Activated B cell treated with CpG ODN at 0.5 μM for 24 hours (primary cell): ENCODE results near the gene MGAT3. TPM values are rescaled to one million over a fixed set of nuclear protein-coding genes. Genes with fewer than 3 reads are reported as not detected.

ENCODE experiments used
- ATAC-seq: fragments of 200-7000 bp; cut with Tn5 transposase; one replicate; pipeline ENCODE4 v1.10.0; 2021; ENCODE audit warnings: low read depth, mild to moderate bottlenecking, moderate library complexity
- CTCF ChIA-PET: fragments of 350-600 bp; sonication (Branson Sonifier 250); formaldehyde crosslinking; loops from one replicate; lab custom pipeline; 2021; ENCODE audit warnings: antibody characterized with exemption; lab: Charles Lee
- POLR2A ChIA-PET: fragments of 350-600 bp; sonication (Branson Sonifier 250); formaldehyde crosslinking; loops from one replicate; lab custom pipeline; 2021; ENCODE audit warnings: antibody characterized with exemption; lab: Charles Lee
- DNase-seq: peaks from one replicate; pipeline ENCODE4 v3.0.0; 2022
- H3K27ac Mint-ChIP-seq: one replicate; pipeline ENCODE4 v1.8.0; 2020; ENCODE audit warnings: mixed read lengths
- H3K27me3 Mint-ChIP-seq: one replicate; pipeline ENCODE4 v1.8.0; 2021; ENCODE audit warnings: mixed read lengths
- H3K36me3 Mint-ChIP-seq: one replicate; pipeline ENCODE4 v1.8.0; 2021; ENCODE audit warnings: low read depth, mixed read lengths
- H3K4me1 Mint-ChIP-seq: one replicate; pipeline ENCODE4 v1.8.0; 2021; ENCODE audit warnings: mixed read lengths
- H3K4me3 Mint-ChIP-seq: one replicate; pipeline ENCODE4 v1.8.0; 2020; ENCODE audit warnings: mild to moderate bottlenecking, mixed read lengths
- H3K9me3 Mint-ChIP-seq: one replicate; pipeline ENCODE4 v1.8.0; 2020; ENCODE audit warnings: mixed read lengths
- CTCF ChIP-seq: fragments of 200-600 bp; IDR thresholded peaks from one replicate; pipeline ENCODE4 v1.8.0; 2022; ENCODE audit warnings: antibody characterized with exemption, mild to moderate bottlenecking
- intact Hi-C: fragments of 100-400 bp; cut with micrococcal nuclease; formaldehyde crosslinking; loops from one replicate; pipeline ENCODE4 v1.15.1; 2024
- total RNA-seq: library from RNA; stranded (reverse); gene quantifications from 2 replicates; pipeline ENCODE4 v1.2.3, GENCODE V29; 2022

Gene MGAT3
- total RNA-seq, 1 donor from 2014 or later: 43.4 TPM

DNA sequence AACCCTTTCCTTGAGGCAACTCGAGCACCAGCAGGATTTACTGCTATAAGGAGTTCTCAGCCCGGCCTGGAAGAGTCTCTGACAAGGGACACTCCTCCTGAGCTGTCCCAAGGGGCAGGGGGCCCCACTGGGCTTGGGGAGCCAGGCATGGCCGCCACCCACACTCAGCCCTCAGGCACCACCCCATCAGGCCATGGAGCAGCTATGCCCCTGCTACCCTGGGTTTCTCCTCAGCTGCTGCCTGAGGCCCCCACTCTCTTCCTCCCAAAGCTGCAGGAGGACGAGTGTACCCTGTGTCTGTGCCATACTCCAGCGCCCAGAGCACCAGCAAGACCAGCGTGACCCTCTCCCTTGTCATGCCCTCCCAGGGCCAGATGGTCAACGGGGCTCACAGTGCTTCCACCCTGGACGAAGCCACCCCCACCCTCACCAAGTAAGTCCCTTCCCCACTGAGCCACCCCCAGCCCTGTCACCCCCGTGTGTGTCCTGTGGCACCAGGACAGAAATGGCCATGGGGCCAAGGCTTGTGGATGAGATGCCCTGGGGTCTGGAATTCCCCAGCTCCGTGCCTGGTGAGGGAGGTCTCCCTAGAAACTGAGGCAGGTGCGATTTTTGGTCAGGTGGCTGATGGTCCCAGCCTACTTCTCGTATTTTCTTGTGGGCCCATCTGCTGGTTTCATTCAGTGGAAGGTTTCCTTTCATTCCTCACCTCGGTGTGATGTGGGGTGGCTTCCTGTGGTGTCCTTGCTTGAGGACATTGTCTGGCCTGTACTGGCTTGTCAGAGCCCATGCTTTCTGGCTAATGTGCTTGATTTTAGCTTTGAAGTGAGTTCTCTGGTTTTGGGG lies 28.8 kb upstream of the MGAT3 start:
- Mint-ChIP-seq H3K9me3 (peaks cover 3% of the 10 kb centered on the region), H3K27me3 (no peaks in the 10 kb centered on the region), H3K27ac (no peak overlapping the region), H3K36me3 (peaks cover 79% of the 10 kb centered on the region), H3K4me3 (no peak overlapping the region), H3K4me1 (no peaks in the 10 kb centered on the region)
- intact Hi-C loops: no loop called here
- no peak for TF ChIP-seq CTCF
- ATAC-seq: no peak
- no peak for DNase-seq
- ChIA-PET CTCF (no interaction called here), POLR2A (interaction anchor here (1.4 kb wide), 1 partner anchor 92 kb away, joined by 3 read pairs; the partner anchor contains the start of gene ATF4)

GRCh38 chr22:39428597-39429071 lies 28.2 kb upstream of the MGAT3 start:
- POLR2A ChIA-PET: interaction anchor here (1.4 kb wide), 1 partner anchor 91 kb away, joined by 3 read pairs; the partner anchor contains the start of gene ATF4
- H3K4me3 Mint-ChIP-seq: no peak overlapping the region
- CTCF ChIA-PET: no interaction called here
- peaks cover 79% of the 10 kb centered on the region for H3K36me3 Mint-ChIP-seq
- peaks cover 3% of the 10 kb centered on the region for H3K9me3 Mint-ChIP-seq
- no peak for TF ChIP-seq CTCF
- H3K27ac Mint-ChIP-seq: no peak overlapping the region
- ATAC-seq (no peak), DNase-seq (no peak)
- H3K4me1 Mint-ChIP-seq: no peaks in the 10 kb centered on the region
- H3K27me3 Mint-ChIP-seq: no peaks in the 10 kb centered on the region
- intact Hi-C loops: no loop called here

DNA sequence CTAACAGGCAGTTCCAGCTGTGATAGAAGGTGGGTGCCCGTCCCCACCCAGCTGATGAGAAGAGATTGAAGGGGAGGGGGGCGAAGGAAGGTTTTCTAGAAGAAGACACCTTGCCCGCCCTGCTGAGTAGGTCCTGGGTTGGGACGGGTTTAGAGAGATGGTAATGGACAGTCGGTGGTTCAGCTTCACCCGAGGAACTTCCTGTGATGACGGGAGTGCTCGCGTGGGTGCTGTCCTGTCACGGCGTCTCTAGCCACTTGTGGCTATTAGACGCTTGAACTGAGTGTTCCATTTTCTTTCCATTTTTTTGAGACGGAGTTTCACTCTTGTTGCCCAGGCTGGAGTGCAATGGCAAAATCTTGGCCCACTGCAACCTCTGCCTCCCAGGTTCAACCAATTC lies 27.6 kb upstream of the MGAT3 start:
- peaks cover 78% of the 10 kb centered on the region for H3K36me3 Mint-ChIP-seq
- no peak overlapping the region for H3K27ac Mint-ChIP-seq
- no peak for ATAC-seq
- ChIA-PET CTCF (no interaction called here), POLR2A (interaction anchor here (1.4 kb wide), 1 partner anchor 91 kb away, joined by 3 read pairs; the partner anchor contains the start of gene ATF4)
- H3K27me3 Mint-ChIP-seq: no peaks in the 10 kb centered on the region
- no peaks in the 10 kb centered on the region for H3K4me1 Mint-ChIP-seq
- intact Hi-C loops: no loop called here
- no peak overlapping the region for H3K4me3 Mint-ChIP-seq
- TF ChIP-seq CTCF: no peak
- H3K9me3 Mint-ChIP-seq: no peaks in the 10 kb centered on the region
- DNase-seq: no peak

DNA sequence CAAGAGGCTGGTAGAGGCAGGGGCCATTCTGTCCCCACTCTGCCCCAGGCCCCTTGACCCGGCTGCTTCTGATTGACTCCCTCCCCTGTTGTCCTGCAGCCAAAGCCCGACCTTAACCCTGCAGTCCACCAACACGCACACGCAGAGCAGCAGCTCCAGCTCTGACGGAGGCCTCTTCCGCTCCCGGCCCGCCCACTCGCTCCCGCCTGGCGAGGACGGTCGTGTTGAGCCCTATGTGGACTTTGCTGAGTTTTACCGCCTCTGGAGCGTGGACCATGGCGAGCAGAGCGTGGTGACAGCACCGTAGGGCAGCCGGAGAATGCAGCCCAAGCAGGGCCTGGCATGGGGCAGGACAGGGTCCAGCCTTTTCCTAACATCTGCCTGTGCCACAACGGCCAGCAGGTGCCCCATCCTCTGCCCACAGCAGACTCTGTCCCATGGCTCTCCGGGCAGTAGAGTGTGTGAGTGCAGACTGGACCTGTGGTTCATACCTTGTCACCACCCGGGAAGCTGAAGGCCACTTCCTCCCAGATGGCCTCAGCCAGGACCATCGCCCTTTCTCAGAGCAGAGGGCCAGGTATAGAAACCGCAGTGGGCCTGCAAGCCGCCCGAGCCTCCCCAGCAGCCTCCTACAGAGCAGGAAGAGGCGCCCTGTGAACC lies 26.8 kb upstream of the MGAT3 start:
- Mint-ChIP-seq H3K36me3 (peaks cover 75% of the 10 kb centered on the region), H3K4me1 (no peaks in the 10 kb centered on the region), H3K27ac (no peak overlapping the region), H3K4me3 (no peak overlapping the region), H3K27me3 (no peaks in the 10 kb centered on the region), H3K9me3 (no peaks in the 10 kb centered on the region)
- no peak for TF ChIP-seq CTCF
- CTCF ChIA-PET: no interaction called here
- no peak for ATAC-seq
- intact Hi-C loops: no loop called here
- POLR2A ChIA-PET: no interaction called here
- no peak for DNase-seq

GRCh38 chr22:39430576-39431150 lies 26.1 kb upstream of the MGAT3 start:
- intact Hi-C loops: no loop called here
- Mint-ChIP-seq H3K9me3 (no peaks in the 10 kb centered on the region), H3K27me3 (no peaks in the 10 kb centered on the region), H3K4me1 (no peaks in the 10 kb centered on the region), H3K27ac (no peak overlapping the region), H3K36me3 (peaks cover 73% of the 10 kb centered on the region), H3K4me3 (no peak overlapping the region)
- ATAC-seq (no peak), DNase-seq (no peak)
- TF ChIP-seq CTCF: no peak
- POLR2A ChIA-PET: no interaction called here
- CTCF ChIA-PET: no interaction called here
